Hematopoietic multipotent progenitor cell treated with erythropoietin and hydrocortisone succinate and interleukin-3 and kit ligand, for 8 days (in vitro differentiated cells): ENCODE data around the gene ATP2A1.
"Not testable (repeated sequence)": the region's sequence is repeated elsewhere in the genome, so short reads cannot be mapped to it uniquely, and the experiment has no call there.

Source experiments
- DNase-seq: peaks from one replicate; pipeline ENCODE4 v3.0.0-alpha.2; 2015

ATP2A1 gene

DNA sequence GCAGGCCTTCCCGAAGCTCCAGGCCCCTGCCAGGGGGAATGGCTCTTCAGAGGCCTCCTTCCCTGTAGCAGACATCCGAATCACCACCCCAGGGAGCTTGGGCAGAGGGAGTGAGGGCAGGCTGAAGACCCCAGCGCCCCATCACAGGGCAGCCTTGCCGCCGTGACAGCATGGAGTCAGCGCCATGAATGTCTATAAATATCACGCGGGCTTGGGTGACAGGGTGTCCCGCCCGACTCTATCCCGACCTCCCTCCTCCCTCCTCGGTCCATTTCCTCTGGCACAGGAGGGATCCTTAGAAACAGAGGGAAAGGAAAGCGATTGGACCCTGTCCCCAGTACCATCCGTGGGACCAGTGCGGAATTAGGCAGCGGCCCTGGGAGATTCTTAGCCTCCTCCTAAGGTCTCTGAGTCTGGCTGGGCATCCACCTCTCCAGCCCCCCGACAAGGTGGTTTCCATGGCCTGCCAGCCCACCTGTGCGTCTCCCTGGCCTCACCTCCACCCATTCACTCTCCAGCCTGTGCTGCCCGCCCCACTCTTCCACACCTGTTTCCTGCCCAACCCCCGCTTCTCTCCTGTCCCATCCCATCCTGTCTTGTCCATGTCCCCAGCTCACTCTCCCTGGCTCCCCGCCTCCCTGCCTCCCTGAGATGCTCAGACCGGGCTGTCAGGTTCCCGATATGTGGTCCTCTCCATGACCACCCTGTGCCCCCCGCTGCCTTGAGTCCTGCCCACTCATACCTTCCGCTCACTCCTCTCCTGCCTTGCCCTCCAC is 5.1 kb downstream of the ATP2A1 start:
- DNase-seq = no peak

- DNase-seq = no peak
These were observed 5.8 kb downstream of the ATP2A1 start for GRCh38 chr16:28884045-28884444.

DNA sequence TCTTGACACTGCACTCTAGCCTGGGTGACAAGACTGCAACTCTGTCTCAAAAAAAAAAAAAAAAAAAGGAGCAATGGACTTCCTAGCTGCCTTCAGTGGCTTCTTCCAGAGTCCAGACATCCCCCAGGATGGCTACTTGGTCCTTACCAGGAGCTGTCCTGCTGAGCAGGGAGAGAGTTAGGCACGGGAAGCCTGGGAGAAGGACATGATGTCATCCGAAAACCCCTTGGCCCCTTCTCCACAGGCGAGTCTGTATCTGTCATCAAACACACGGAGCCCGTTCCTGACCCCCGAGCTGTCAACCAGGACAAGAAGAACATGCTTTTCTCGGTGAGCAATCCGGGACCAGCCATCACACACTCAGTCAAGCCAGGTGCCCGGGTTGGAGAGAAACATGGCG is 8.7 kb downstream of the ATP2A1 start:
- no peak for DNase-seq

DNA sequence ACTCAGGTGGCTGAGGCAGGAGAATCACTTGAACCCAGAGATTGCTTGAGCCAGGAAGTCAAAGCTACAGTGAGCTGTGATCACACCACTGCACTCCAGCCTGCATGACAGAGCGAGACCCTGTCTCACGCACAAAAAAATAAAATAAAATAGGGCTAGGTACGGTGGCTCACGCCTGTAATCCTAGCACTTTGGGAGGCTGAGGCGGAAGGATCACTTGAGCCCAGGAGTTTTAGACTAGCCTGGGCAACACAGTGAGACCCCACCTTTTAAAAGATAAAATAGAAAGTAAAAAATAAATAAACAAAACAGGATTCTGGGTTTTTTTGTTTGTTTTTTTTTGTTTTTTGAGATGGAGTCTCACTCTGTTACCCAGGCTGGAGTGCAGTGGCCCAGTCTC is 12.1 kb downstream of the ATP2A1 start:
- not testable (repeated sequence) for DNase-seq

- no peak for DNase-seq
These were observed 13.9 kb downstream of the ATP2A1 start for GRCh38 chr16:28891964-28892890.

- no peak for DNase-seq
These were observed 15.0 kb downstream of the ATP2A1 start for GRCh38 chr16:28893291-28893690.

DNA sequence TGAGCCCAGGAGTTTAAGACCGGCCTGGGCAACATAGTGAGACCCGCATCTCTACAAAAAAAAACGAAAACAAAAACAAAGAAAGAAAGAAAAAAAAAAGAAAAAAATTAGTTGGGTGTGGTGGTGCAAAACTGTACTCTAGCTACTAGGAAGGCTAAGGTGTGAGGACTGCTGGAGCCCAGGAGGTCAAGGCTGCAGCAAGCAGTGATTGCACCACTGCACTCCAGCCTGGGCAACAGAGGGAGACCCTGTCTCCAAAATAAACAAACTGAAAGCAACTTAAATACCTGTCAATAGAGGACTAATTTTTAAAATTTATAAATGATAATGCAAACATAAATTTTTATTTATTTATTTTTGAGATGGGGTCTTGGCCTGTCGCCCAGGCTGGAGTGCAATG is 17.3 kb downstream of the ATP2A1 start:
- DNase-seq = no peak

DNA sequence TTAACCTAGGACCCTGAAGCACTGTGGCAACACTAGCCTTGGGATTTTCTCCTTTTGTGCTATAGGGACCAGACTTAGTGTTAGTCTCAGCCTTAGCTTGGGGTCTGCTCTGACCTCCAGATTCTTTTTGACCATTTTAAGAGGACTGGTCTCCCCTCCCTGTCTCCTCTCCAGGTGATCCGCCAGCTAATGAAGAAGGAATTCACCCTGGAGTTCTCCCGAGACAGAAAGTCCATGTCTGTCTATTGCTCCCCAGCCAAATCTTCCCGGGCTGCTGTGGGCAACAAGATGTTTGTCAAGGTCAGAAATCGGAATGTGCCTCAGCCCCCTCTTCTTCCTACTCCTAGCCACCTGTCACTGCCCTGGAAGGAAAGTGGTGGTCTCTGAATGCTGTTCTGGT is 19.5 kb downstream of the ATP2A1 start:
- DNase-seq = no peak

- DNase-seq = no peak
These were observed 20.0 kb downstream of the ATP2A1 start for GRCh38 chr16:28898266-28898665.

DNA sequence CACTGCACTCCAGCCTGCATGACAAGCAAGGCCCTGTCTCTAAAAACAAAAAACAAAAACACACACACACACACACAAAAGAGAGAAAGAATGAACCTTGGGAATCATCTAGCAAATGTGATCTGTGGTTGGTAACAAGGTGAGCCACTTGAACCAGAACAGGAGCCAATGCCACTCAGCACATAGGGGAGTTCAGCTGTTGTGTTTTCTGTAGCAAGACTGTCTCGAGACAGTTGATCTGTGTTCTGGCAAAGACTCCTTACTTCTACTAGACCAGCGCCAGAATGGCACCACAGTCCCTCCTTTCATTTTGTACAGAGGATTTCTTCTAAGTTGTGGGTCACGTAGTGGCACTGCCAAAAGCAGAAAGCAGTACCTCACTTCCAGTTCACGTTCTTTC is 20.7 kb downstream of the ATP2A1 start:
- no peak for DNase-seq

GRCh38 chr16:28899882-28900590 is 21.7 kb downstream of the ATP2A1 start:
- no peak for DNase-seq

- DNase-seq = no peak
These were observed 22.3 kb downstream of the ATP2A1 start for GRCh38 chr16:28900601-28901000.

DNA sequence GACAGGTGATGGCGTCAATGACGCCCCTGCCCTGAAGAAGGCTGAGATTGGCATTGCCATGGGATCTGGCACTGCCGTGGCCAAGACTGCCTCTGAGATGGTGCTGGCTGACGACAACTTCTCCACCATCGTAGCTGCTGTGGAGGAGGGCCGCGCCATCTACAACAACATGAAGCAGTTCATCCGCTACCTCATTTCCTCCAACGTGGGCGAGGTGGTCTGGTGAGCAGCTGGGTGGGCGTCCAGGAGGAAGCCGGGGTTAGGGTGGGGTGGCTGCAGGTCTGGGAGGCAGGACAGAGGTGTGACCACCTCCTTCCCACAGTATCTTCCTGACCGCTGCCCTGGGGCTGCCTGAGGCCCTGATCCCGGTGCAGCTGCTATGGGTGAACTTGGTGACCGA is 23.6 kb downstream of the ATP2A1 start:
- DNase-seq = no peak

GRCh38 chr16:28902909-28903308 is 24.6 kb downstream of the ATP2A1 start:
- DNase-seq = no peak

GRCh38 chr16:28903344-28904042 is 25.2 kb downstream of the ATP2A1 start:
- no peak for DNase-seq

DNA sequence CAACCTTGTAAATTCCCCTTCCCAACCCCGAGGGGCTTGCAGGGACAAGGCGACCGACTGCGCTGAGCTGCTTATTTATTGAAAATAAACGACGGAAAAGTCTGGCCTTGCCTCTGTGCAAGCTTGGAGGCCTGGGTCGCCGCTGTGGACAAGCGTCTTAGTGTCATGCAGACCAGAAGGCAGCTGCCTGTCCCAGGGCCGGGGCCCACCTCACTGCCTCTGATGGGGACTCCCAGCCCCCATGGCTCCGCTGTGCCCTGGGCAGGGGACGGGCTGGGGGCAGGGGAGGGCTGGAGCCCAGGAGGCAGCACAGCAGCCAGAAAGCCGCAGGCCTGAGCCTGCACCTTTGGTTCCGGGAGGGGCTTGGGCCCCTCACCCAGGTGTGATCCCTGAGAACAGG is 26.1 kb downstream of the ATP2A1 start:
- no peak for DNase-seq

DNA sequence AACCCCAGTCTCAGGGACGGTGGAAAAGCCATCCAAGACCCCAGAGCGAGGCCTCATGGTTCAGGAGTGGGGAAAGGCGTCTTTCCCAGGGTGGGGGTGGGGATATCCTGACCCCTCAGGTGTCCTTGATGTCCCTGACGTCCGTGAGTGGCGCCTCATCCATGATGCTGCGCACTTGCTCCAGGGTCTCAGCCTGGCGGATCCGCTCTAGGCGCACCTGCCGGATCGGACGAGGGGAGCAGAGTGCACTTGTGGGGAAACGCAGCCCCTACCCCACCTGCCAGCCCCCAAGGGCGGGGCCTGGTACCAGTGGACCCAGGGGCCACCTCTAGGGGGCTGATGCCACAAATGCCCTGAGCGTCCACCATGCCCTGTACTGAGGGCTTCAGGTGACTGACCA is 26.5 kb downstream of the ATP2A1 start:
- DNase-seq = no peak

DNA sequence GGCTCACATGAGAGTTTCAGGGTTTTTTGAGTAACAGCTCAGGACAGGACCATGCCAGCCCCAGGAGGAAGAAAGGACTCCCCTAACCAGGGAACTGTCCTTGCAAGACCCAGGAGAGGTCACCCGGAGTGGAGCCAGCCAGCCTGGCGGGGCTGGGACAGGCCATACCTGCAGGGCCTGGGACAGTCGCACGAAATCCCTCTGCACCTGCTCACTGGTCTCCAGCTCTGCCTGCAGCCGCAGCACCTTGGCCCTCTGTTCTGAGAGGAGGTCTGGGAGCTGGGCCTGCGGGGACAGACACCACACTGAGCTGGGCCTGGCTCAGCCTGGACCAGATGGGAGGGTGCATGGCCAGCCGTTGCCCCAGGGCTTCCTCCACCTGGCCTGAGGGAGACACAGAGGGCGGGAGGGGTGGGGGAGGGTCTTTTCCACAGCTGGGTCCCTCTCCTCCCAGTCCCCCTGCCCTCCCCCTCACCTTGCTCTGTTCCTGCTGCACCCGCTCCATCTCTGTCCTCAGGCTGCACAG is 27.0 kb downstream of the ATP2A1 start:
- no peak for DNase-seq

DNA sequence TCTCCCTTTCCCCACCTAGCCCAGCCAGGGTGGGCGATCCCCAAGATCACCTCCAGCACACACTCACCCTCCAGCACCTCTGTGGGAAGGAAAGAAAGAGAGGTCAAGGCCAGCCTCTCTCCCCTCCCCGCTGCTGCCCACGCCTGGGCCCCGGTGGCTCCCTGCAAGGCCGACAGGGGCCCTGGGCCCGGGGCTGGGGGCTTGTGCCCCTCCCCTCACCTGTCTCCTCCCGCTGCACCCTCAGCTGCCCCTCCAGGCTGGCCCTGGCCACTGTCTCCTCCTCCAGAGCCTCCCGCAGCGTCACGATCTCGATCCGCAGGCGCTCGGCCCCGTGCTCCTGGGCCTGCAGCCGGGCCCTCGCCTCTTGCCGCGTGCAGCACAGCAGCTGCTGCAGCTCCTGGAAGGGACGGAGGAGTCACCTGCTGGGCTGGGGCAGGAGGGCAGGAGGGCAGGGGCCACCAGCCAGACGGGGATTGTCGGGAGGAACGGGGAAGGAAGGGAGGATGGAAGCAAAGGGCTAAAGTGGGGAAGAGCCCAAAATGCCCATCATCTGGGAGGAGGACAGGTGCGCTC is 27.6 kb downstream of the ATP2A1 start:
- DNase-seq = no peak

DNA sequence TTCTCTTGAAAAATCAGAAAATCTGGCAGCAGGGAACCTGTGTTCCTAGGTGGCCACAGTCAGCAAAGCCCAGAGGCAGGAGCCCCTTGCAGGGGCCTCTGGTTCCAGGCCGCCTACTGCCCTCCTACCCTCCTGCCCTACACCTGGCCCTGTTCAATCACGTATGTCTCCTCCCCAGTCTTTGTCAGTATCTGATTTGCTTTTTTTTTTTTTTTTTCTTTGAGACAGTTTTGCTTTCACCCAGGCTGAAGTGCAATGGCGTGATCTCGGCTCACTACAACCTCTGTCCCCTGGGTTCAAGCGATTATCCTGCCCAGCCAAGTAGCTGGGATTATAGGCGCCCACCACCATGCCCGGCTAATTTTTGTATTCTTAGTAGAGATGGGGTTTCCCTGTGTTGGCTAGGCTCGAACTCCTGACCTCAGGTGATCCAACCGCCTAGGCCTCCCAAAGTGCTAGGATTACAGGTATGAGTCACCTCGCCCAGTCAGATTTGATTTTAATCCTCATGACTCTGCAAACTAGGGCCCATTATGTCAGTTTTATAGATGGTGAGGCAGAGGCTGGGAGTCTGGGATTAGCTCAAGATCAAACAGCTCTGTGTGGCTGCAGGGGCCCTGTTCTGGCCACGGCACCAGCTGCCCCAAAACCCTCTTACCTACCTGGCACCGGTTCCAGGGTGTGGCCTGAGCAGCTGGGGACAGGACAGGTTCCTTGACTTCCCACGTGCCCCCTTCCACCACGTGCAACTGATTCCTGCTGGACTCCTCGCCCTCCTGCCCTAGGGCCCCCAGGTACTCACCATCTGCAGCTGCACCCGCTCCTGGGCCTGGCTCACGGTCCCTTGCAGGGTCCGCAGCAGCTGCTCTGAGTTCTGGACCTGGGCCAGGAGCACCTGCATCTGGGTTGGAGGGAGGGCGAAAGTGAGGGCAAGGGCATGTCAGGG is 32.1 kb downstream of the ATP2A1 start:
- DNase-seq = no peak

- no peak for DNase-seq
These were observed 34.3 kb downstream of the ATP2A1 start for GRCh38 chr16:28912558-28912957.
